Keratinocyte (primary cell): ENCODE results near the gene CCDC40.

ENCODE experiments used
- EZH2 ChIP-seq: IDR thresholded peaks from one replicate; pipeline ENCODE4 v1.6.1; 2012; ENCODE audit warnings: inconsistent platforms, mild to moderate bottlenecking, low read length, moderate library complexity
- TF ChIP-seq, protein P1 (sequence below), 3 experiments: IDR thresholded peaks in 1 of 3; conservative IDR thresholded peaks in 1 of 3; optimal IDR thresholded peaks in 1 of 3; 2 replicates in 2 of 3; 3 replicates in 1 of 3; pipeline versions ENCODE3 to v1.5.1; 2011; ENCODE audit warnings: low read length in 3 of 3, mild to moderate bottlenecking in 3 of 3, moderate library complexity in 2 of 3, control low read depth in 1 of 3, inconsistent platforms in 1 of 3; ENCODE audit not compliant: insufficient read depth in 2 of 3; ENCODE audit errors: extremely low read depth in 1 of 3

DNA sequence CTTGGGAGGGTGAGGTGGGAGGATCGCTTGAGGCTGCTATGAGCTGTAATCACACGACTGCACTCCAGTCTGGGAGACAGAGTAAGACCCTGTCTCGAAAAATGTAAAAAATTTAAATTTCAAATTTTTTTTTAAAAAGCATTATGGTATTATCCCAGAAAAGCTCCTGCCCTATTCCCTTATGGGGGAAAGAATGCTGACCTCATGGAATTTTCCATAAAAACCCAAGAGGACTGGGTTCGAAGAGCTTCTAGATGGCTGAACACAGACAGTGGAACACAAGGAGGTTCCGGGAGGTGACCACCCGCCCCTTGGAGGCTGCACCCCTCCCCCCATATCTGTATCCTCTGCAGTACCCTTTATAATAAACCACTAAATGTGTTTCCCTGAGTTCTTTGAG is 106.5 kb downstream of the CCDC40 start:
- TF ChIP-seq, protein P1, sequence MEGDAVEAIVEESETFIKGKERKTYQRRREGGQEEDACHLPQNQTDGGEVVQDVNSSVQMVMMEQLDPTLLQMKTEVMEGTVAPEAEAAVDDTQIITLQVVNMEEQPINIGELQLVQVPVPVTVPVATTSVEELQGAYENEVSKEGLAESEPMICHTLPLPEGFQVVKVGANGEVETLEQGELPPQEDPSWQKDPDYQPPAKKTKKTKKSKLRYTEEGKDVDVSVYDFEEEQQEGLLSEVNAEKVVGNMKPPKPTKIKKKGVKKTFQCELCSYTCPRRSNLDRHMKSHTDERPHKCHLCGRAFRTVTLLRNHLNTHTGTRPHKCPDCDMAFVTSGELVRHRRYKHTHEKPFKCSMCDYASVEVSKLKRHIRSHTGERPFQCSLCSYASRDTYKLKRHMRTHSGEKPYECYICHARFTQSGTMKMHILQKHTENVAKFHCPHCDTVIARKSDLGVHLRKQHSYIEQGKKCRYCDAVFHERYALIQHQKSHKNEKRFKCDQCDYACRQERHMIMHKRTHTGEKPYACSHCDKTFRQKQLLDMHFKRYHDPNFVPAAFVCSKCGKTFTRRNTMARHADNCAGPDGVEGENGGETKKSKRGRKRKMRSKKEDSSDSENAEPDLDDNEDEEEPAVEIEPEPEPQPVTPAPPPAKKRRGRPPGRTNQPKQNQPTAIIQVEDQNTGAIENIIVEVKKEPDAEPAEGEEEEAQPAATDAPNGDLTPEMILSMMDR (optimal IDR thresholded peaks at IDR 0.05 in 1 of 3, IDR thresholded peaks at IDR 0.05 in 1 of 3, conservative IDR thresholded peaks at IDR 0.05 in 1 of 3; ENCODE audit: extremely low read depth in 1 of 3, insufficient read depth in 2 of 3, low read length in 3 of 3), result no peak
- no peak for TF ChIP-seq EZH2
